Measurements from ENCODE around the gene SH3TC1.

The SH3TC1 gene

GRCh38 chr4:8250637-8251036 lies 51.5 kb downstream of the SH3TC1 start:
- no peak for TF ChIP-seq CTCF (conservative IDR thresholded peaks at IDR 0.05; ENCODE audit: low read depth, low read length)
- no peak for DNase-seq (ENCODE audit: low read depth)
- H3K4me3 ChIP-seq (ENCODE audit: low read length): no peak overlapping the region

- no peak overlapping the region for H3K4me3 ChIP-seq (ENCODE audit: low read length)
- no peak for TF ChIP-seq CTCF (conservative IDR thresholded peaks at IDR 0.05; ENCODE audit: low read depth, low read length)
- no peak for DNase-seq (ENCODE audit: low read depth)
These were observed 52.2 kb downstream of the SH3TC1 start for GRCh38 chr4:8251110-8251883.

- TF ChIP-seq CTCF (conservative IDR thresholded peaks at IDR 0.05; ENCODE audit: low read depth, low read length): no peak
- no peak for DNase-seq (ENCODE audit: low read depth)
- H3K4me3 ChIP-seq (ENCODE audit: low read length): no peak overlapping the region
These were observed 53.4 kb downstream of the SH3TC1 start for GRCh38 chr4:8252301-8253173.

DNA sequence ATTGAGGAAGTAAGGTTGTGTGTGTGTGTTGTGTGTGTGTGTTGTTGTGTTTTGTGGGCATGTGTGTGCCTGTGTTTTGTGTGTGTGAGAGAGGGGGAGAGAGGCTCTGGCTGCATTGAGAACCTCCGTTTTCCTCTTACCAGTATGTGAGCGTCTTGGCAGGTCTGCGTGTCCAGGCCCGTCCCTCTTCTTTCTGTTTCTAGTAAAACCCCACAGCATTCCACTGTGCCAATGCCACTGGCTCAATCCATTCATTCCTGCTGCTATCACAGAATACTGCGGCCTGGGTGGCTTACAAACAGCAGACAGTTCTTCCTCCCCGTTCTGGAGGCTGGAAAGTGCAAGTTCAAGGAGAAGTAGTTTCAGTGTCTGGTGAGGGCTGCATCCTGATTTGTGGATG lies 55.0 kb downstream of the SH3TC1 start:
- no peak for TF ChIP-seq CTCF (conservative IDR thresholded peaks at IDR 0.05; ENCODE audit: low read depth, low read length)
- H3K4me3 ChIP-seq (ENCODE audit: low read length): no peak overlapping the region
- no peak for DNase-seq (ENCODE audit: low read depth)

- no peak for DNase-seq (ENCODE audit: low read depth)
- TF ChIP-seq CTCF (conservative IDR thresholded peaks at IDR 0.05; ENCODE audit: low read depth, low read length): no peak
- no peak overlapping the region for H3K4me3 ChIP-seq (ENCODE audit: low read length)
These were observed 56.8 kb downstream of the SH3TC1 start for GRCh38 chr4:8255698-8256441.

DNA sequence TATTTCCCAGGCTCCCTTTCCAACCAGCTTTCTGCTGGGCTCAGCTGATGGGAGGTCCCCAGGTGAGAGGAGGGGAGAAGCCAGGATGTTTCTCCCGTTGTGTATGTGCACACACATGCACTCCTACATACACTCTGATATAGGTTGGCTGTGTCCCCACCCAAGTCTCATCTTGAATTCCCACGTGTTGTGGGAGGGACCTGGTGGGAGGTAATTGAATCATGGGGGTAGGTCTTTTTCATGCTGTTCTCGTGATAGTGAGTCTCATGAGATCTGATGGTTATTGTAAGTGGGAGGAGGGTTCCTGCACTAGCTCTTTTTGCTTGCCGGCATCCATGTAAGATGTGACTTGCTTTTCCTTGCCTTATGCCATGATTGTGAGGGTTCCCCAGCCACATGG lies 58.8 kb downstream of the SH3TC1 start:
- TF ChIP-seq CTCF (conservative IDR thresholded peaks at IDR 0.05; ENCODE audit: low read depth, low read length): no peak
- no peak overlapping the region for H3K4me3 ChIP-seq (ENCODE audit: low read length)
- no peak for DNase-seq (ENCODE audit: low read depth)
